Gastroesophageal sphincter (tissue), 4 donors: ENCODE data around the gene CCDC146. TPM values are rescaled to one million over a fixed set of nuclear protein-coding genes. Genes with fewer than 3 reads are reported as not detected.
A peak's percentile ranks its signal among the peaks of the same experiment; 100 is the strongest.
"Not testable (repeated sequence)": the region's sequence is repeated elsewhere in the genome, so short reads cannot be mapped to it uniquely, and the experiment has no call there.

Experiments used
- ATAC-seq: fragments of 150-250 bp; one replicate; pipeline ENCODE4 v1.9.1; 2016; ENCODE audit warnings: mild to moderate bottlenecking, moderate library complexity
- H3K27ac ChIP-seq, 4 donors: fragments of 200-600 bp; sonication (generic) in 3 of 4; 1 replicate in 3 of 4; 2 replicates in 1 of 4; pipeline ENCODE4 v1.5.1; 2016 to 2019
- H3K27me3 ChIP-seq: fragments of 200-600 bp; sonication (generic); one replicate; pipeline ENCODE4 v1.5.1; 2019
- H3K36me3 ChIP-seq, 2 donors: fragments of 200-600 bp; sonication (generic); one replicate each; pipeline ENCODE4 v1.5.1; 2019; ENCODE audit warnings: control low read depth in 1 of 2
- H3K4me1 ChIP-seq, 3 donors: fragments of 200-600 bp; sonication (generic); 1 replicate in 2 of 3; 2 replicates in 1 of 3; pipeline ENCODE4 v1.5.1; 2016 to 2019; ENCODE audit warnings: control low read depth in 2 of 3
- H3K4me3 ChIP-seq, 2 donors: fragments of 200-600 bp; sonication (generic); one replicate each; pipeline ENCODE4 v1.5.1; 2019; ENCODE audit warnings: mild to moderate bottlenecking in 1 of 2, moderate library complexity in 1 of 2
- H3K9me3 ChIP-seq, 3 donors: fragments of 200-600 bp; sonication (generic); one replicate each; pipeline ENCODE4 v1.5.1; 2017 to 2019; ENCODE audit warnings: control low read depth in 2 of 3
- POLR2AphosphoS5 ChIP-seq: sonication (generic); formaldehyde crosslinking; IDR thresholded peaks from one replicate; pipeline ENCODE4 v1.6.1; 2017; ENCODE audit warnings: antibody characterized with exemption
- WGBS, 2 donors: methylation state at CpG; one replicate each; pipeline ENCODE4 v1.1.5; 2018; ENCODE audit warnings: low coverage in 1 of 2; 5-methylcytosine and 5-hydroxymethylcytosine counted together
- total RNA-seq, 4 donors: library from RNA; depleted of rRNA; stranded (reverse); fragments of >200 nt; gene quantifications; one replicate each; pipeline ENCODE4 v1.1.0, GENCODE V29; 2016

CCDC146 gene, protein sequence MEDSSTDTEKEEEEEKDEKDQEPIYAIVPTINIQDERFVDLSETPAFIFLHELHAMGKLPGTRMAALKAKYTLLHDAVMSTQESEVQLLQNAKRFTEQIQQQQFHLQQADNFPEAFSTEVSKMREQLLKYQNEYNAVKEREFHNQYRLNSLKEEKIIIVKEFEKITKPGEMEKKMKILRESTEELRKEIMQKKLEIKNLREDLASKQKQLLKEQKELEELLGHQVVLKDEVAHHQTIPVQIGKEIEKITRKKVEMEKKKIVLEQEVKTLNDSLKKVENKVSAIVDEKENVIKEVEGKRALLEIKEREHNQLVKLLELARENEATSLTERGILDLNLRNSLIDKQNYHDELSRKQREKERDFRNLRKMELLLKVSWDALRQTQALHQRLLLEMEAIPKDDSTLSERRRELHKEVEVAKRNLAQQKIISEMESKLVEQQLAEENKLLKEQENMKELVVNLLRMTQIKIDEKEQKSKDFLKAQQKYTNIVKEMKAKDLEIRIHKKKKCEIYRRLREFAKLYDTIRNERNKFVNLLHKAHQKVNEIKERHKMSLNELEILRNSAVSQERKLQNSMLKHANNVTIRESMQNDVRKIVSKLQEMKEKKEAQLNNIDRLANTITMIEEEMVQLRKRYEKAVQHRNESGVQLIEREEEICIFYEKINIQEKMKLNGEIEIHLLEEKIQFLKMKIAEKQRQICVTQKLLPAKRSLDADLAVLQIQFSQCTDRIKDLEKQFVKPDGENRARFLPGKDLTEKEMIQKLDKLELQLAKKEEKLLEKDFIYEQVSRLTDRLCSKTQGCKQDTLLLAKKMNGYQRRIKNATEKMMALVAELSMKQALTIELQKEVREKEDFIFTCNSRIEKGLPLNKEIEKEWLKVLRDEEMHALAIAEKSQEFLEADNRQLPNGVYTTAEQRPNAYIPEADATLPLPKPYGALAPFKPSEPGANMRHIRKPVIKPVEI
- 10 to 100 TPM in 3 of 4 donors, 1 to 10 TPM in 1; 8.7 to 29.3 (median 20.1) TPM for total RNA-seq

DNA sequence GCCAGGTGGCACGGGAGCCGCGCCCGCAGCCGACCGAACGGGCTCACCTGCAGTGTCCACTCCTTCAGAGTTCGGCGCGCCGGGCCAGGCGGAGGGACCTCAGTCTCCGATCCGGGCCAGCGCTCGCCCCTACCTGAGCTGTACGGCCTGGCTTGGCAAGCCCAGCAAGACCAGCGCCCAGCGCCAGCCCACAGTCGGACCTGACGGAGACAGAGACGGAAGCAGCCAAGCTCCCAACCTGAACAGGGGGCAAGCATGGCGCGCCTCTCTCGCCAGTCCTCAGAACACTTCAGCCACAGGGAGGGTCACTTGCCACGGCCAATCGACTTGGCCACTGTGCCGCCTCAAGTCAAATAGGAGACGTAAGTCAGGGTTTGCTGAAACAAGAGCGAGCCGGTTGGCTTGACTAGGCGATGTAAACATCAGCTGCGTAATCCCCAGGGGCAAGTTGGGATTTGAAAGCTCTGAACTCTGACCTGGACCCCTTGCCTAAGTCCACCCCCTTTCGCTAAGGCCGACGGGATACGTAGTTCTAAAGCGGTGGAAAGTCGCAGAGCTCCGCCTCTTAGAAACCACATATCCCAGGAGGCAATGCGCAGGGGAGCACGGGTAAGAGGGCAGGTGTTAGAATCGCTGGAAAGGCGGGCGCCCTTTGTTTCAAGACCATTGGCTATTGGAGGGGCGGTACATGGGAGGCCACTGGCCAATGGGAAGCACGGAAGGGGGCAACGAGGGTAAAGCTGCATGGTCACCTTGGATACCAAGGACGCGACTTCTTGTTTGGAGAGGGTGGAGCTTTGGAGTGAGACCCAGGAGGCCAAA, at the start of gene CCDC146:
TSS of gene CCDC146 (plus strand) at position 756 of the 822 bp plus-strand sequence. CDS start 45,054 bp downstream, outside the sequence.
- H3K36me3 ChIP-seq, H3K27me3 ChIP-seq, H3K9me3 ChIP-seq: not testable (repeated sequence)
- WGBS, 2 donors = 0 to 1% methylated on average over 9 to 11 of the region's 50 CpGs
- Histone ChIP-seq H3K27ac (peak within 1 kb of the TSS; percentile 74 to 84 (median 82)), H3K4me3 (peak within 1 kb of the TSS; percentile 57 to 63), H3K4me1 (peaks cover 0 to 36% (median 3%) of the 10 kb centered on the region in 3 donors)
- peak; percentile 99 for ATAC-seq
- TF ChIP-seq POLR2AphosphoS5 = peak; percentile 58

DNA sequence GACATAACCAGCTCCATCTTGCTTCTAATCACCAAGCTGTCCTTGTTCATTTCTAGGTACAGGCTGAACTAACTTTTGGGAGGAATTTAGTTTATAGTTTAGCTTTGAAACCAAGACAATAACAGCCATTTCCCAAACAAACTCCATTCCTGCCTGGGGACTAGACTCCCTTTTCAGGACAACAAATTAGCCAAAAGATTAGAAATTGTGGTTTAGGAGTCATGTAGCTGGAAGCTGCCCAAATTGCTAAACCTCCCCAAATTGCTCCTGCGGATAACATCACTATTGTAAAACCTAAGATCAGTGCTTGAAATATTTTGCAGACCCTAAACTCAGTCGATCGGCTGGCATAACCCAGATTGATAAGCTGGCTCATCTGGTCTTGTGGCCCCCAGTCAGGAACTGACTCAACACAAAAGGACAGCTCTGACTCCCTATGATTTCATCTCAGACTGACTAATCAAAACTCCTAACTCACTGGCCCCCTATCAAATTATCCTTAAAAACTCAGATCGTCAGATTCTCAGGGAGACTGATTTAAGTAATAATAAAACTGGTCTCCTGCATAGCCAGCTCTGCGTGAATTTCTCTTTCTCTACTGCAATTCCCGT, 47.5 kb upstream of the CCDC146 start:
- not testable (repeated sequence) for H3K4me1 ChIP-seq, H3K27ac ChIP-seq, ATAC-seq, H3K4me3 ChIP-seq, H3K9me3 ChIP-seq, H3K36me3 ChIP-seq, H3K27me3 ChIP-seq
- WGBS, 2 donors = no CpG with 5 or more reads among the region's 6 CpGs

DNA sequence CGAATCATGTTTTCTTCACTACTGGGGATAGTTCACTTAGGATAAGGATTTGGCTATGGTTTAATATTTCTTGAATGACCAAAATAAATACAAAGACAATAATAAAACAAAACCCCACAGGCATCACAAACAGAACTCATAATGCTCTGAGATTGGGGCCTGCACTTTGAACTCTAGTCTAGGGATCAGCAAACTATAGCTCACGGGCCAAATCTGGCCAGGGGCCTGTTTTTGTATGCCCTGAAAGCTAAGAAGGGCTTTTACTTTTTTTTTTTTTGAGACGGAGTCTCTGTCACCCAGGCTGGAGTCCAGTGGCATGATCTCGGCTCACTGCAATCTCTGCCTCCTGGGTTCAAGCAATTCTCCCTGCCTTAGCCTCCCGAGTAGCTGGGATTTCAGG, 45.4 kb upstream of the CCDC146 start:
- not testable (repeated sequence) for ATAC-seq, H3K36me3 ChIP-seq

DNA sequence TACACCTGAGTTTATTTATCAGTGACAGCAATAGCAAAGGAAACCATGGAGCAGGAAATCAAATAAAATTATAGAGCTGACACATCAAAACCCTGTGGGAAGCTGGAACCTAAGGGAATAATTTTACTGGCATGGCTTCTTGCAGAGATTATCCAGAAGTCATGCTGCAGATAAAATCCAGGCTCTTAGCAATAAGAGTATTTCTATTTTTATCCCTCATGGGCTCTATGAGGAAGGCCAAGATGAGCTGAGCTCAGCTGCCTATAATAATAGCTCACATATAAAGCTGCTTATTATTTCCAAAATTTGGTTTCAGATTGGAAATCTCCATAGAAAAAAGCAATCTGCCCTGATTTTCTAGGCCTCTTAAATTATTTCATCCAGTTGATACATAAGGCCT, 43.3 kb upstream of the CCDC146 start:
- not testable (repeated sequence) for H3K36me3 ChIP-seq, H3K4me3 ChIP-seq, H3K9me3 ChIP-seq, H3K27me3 ChIP-seq, ATAC-seq, H3K4me1 ChIP-seq, H3K27ac ChIP-seq

More for the DNA sequence above, 45.4 kb upstream of the CCDC146 start:
- not testable (repeated sequence) for H3K9me3 ChIP-seq, H3K4me3 ChIP-seq, H3K4me1 ChIP-seq, H3K27me3 ChIP-seq, H3K27ac ChIP-seq
- 80 to 82% methylated on average over 3 of the region's 5 CpGs for WGBS, 2 donors

DNA sequence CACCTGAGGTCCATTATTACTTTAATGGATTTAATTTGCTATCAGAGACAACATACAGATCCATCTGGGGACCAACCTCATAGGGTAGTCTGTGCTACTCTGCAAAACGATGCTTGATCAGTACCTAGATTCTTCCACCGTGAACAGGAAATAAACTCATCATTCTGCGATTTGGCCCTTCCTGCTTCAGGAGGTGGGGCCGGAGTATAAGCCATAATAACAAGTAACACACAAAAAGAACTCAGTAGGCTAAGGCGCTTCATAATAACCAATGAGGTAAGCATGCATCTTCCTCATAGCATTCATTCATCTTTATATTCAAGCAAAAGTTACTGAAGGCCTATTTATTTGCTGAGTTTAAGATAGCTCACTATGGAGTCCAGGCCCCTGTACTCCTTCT, 42.8 kb upstream of the CCDC146 start:
- H3K4me1 ChIP-seq = not testable (repeated sequence)

DNA sequence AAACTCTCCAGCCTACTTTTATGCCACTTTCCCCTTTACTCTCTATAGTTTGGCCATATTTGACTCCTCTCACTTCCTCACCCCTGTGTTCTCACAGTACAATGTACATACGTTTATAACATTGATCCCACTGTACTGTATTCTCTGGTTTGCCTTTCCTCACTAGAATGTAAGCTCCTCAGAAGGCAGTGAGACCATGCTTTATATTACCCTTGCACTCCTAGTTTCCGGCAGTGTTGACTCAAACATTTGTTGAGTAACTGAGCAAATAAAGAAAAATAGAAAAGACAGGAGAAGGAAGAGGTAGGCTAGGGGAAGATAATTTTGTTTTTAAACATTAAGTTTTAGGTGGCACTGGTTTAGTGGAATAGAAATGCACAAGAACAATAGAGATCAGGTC, 42.2 kb upstream of the CCDC146 start:
- H3K4me1 ChIP-seq, H3K36me3 ChIP-seq, H3K27ac ChIP-seq, H3K27me3 ChIP-seq, ATAC-seq, H3K4me3 ChIP-seq, H3K9me3 ChIP-seq: not testable (repeated sequence)
- 57% methylated on average over 1 of the region's 2 CpGs; no CpG with 5 or more reads in 1 of the 2 donors for WGBS, 2 donors

More for the DNA sequence above, 42.8 kb upstream of the CCDC146 start:
- H3K4me3 ChIP-seq, H3K27ac ChIP-seq, H3K9me3 ChIP-seq, H3K36me3 ChIP-seq, ATAC-seq, H3K27me3 ChIP-seq: not testable (repeated sequence)
- WGBS, 2 donors = no CpG with 5 or more reads among the region's 5 CpGs

DNA sequence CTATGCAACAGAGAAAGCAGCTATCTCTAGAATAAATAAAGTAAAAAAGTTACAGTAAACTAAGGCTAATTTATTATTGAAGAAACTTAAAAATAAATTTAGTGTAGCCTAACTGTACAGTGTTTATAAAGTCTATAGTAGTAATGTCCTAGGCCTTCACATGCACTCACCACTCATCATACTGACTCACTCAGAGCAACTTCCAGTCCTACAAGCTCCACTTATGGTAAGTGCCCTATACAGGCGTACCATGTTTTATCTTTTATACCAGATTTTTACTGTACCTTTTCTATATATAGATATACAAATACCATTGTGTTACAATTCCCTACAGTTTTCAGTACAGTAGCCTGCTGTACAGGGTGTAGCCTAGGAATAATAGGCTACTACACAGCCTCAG, 40.2 kb upstream of the CCDC146 start:
- H3K27me3 ChIP-seq, H3K4me3 ChIP-seq, H3K9me3 ChIP-seq, H3K4me1 ChIP-seq, ATAC-seq, H3K27ac ChIP-seq, H3K36me3 ChIP-seq: not testable (repeated sequence)
- 89 to 100% methylated on average over 1 of the region's 1 CpG for WGBS, 2 donors

DNA sequence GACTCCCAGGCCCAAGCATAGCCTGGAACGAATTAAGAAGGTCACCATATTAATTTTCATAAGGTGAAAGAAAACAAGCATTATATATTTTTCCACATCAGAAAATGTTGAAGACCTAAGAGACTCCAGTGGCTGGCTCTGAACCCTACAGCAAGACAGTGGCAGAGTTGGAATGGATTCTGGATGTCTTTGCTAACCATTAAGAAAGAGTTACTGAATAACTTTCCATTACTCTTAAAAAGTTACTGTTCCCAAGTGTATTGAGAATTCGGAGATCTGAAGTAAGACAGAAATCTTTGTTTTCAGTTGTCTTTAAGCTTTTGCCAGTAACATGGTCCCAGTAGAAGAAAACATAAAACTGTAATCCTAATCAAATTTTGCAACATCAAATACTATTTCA, 30.1 kb upstream of the CCDC146 start:
- H3K27ac ChIP-seq, H3K9me3 ChIP-seq, ATAC-seq, H3K4me1 ChIP-seq, H3K4me3 ChIP-seq, H3K27me3 ChIP-seq: not testable (repeated sequence)
- WGBS, 2 donors = 73 to 75% methylated on average over 2 of the region's 2 CpGs
- H3K36me3 ChIP-seq = peaks cover 0 to 17% of the 10 kb centered on the region in 2 donors

DNA sequence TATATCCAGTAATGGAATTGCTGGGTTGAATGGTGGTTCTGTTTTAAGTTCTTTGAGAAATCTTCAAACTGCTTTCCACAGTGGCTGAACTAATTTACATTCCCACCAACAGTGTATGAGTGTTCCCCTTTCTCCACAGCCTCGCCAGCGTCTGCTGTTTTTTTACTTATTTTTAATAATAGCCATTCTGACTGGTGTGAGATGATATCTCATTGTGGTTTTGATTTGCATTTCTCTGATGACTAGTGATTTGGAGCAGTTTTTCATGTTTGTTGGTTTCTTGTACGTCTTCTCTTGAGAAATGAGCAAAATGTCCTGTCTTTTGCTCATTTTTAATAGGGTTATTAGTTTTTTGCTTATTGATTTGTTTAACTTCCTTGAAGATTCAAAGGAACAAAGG, 21.9 kb upstream of the CCDC146 start:
- not testable (repeated sequence) for H3K9me3 ChIP-seq, H3K4me3 ChIP-seq, H3K4me1 ChIP-seq, H3K27me3 ChIP-seq, H3K27ac ChIP-seq, ATAC-seq, H3K36me3 ChIP-seq
- WGBS, 2 donors = no CpG with 5 or more reads among the region's 3 CpGs

DNA sequence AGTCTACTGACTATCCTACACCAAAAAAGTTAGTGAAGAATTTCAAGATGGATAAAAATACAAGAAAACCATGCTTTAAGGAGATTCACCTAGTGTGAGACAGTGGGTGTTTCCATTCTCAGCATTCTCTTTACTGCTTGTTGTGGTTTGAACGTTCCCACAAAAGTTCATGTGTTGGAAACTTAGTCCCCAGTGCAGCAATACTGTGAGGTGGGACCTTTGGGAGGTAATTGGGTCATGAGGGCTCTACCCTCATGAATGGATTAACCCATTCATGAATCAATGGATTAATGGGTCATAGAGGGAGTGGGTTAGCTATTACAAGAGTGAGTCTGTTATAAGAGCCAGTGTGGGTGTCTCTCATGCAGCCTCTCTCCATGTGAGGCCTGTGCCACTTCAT, 21.2 kb upstream of the CCDC146 start:
- H3K4me3 ChIP-seq, ATAC-seq, H3K9me3 ChIP-seq, H3K27ac ChIP-seq, H3K4me1 ChIP-seq, H3K27me3 ChIP-seq, H3K36me3 ChIP-seq: not testable (repeated sequence)
- 75% methylated on average over 1 of the region's 1 CpG; no CpG with 5 or more reads in 1 of the 2 donors for WGBS, 2 donors

DNA sequence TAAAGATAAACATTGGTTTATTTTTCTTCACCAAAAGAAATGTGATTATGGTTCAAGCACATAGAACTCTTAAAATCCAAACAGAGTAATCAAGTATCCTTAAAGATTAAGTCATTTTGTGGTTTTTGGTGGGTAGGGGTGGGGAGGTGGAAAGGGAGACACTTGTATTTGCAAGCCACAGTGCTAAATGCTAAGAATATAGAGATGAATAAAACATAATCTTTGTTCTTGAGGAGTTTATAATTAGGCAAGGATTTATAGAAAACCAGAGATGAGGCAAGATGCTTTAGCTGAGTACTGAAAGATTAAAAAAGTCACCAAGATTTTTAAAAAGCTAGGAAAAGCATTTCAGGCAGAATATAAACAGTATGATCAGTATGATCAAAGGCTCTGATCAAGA, 19.7 kb upstream of the CCDC146 start:
- not testable (repeated sequence) for H3K27ac ChIP-seq, H3K9me3 ChIP-seq, H3K4me3 ChIP-seq, H3K27me3 ChIP-seq, H3K4me1 ChIP-seq, ATAC-seq, H3K36me3 ChIP-seq

DNA sequence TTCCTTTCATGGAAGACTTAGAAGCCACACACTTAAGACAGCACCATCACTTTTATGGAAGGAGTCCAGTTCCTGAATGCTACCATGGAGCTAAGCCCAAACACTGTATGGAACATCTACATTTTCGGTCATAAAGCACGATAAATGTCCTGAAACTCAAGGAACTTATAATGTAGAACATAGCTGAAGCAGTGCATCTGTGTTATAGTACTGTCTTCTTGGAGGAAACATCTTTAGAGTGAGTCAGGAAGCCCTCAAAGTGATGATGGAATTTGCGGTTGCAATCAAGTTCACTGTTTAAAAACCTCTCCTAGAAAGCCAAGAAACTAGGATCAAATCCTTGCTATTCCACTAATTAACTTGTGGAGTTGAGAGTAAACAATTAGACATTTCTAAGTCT, 16.5 kb upstream of the CCDC146 start:
- H3K36me3 ChIP-seq, H3K9me3 ChIP-seq, H3K4me3 ChIP-seq, H3K27me3 ChIP-seq, ATAC-seq, H3K27ac ChIP-seq: not testable (repeated sequence)
- WGBS, 2 donors = 38 to 63% methylated on average over 2 to 3 of the region's 3 CpGs
- peaks cover 0 to 31% (median 0%) of the 10 kb centered on the region in 3 donors for H3K4me1 ChIP-seq
